Astrocyte of the cerebellum (primary cell): Measurements from ENCODE around the gene FRMD4A.

Source experiments
- DNase-seq: peaks from one replicate; pipeline ENCODE4 v3.0.0-alpha.2; 2011; ENCODE audit warnings: low read depth
- H3K4me3 ChIP-seq: 2 replicates; pipeline ENCODE4 v1.5.1; 2011; ENCODE audit warnings: mild to moderate bottlenecking, low read depth, low read length, moderate library complexity
- CTCF ChIP-seq: IDR thresholded peaks from 2 replicates; pipeline ENCODE4 v1.5.1; 2012; ENCODE audit warnings: low read length, low read depth, moderate library complexity, mild to moderate bottlenecking; ENCODE audit errors: missing control alignments
- in situ Hi-C: cut with HindIII; loops from 2 replicates; pipeline ENCODE4 v1.10.0; 2017; ENCODE audit warnings: low sequenced_read_pairs

FRMD4A gene

GRCh38 chr10:13632884-13633440 is 697.8 kb downstream of the FRMD4A start:
- no peak overlapping the region for H3K4me3 ChIP-seq
- no peak for DNase-seq
- in situ Hi-C loops, result no loop called here
- no peak for TF ChIP-seq CTCF

- H3K4me3 ChIP-seq, result no peak overlapping the region
- in situ Hi-C loops, result no loop called here
- no peak for DNase-seq
- no peak for TF ChIP-seq CTCF
Observed at GRCh38 chr10:13632440-13632839, 698.3 kb downstream of the FRMD4A start.

GRCh38 chr10:13631594-13631993 is 699.1 kb downstream of the FRMD4A start:
- in situ Hi-C loops, result no loop called here
- H3K4me3 ChIP-seq, result no peak overlapping the region
- DNase-seq, result no peak
- TF ChIP-seq CTCF, result no peak

- TF ChIP-seq CTCF, result no peak
- in situ Hi-C loops, result no loop called here
- DNase-seq, result no peak
- no peak overlapping the region for H3K4me3 ChIP-seq
Observed at GRCh38 chr10:13630231-13630630, 700.5 kb downstream of the FRMD4A start.

- in situ Hi-C loops, result no loop called here
- no peak for DNase-seq
- TF ChIP-seq CTCF, result no peak
- no peak overlapping the region for H3K4me3 ChIP-seq
Observed at GRCh38 chr10:13629116-13629515, 701.6 kb downstream of the FRMD4A start.

GRCh38 chr10:13628661-13629060 is 702.1 kb downstream of the FRMD4A start:
- H3K4me3 ChIP-seq, result no peak overlapping the region
- in situ Hi-C loops, result no loop called here
- TF ChIP-seq CTCF, result no peak
- DNase-seq, result no peak
